ENCODE data around the gene RBM6. TPM values are rescaled to one million over a fixed set of nuclear protein-coding genes. Genes with fewer than 3 reads are reported as not detected.
"Not testable (repeated sequence)": the region's sequence is repeated elsewhere in the genome, so short reads cannot be mapped to it uniquely, and the experiment has no call there.

RBM6 gene
- total RNA-seq, 1 experiment from 2014 or later, result 36.5 TPM

GRCh38 chr3:49955636-49956035 is 15.7 kb downstream of the RBM6 start:
- DNase-seq (ENCODE audit: low spot score), result no peak
- in situ Hi-C loops (cut with HindIII; ENCODE audit: low sequenced_read_pairs), result no loop called here

- no peak for DNase-seq (ENCODE audit: low spot score)
Observed at GRCh38 chr3:49966233-49966942, 26.4 kb downstream of the RBM6 start.

DNA sequence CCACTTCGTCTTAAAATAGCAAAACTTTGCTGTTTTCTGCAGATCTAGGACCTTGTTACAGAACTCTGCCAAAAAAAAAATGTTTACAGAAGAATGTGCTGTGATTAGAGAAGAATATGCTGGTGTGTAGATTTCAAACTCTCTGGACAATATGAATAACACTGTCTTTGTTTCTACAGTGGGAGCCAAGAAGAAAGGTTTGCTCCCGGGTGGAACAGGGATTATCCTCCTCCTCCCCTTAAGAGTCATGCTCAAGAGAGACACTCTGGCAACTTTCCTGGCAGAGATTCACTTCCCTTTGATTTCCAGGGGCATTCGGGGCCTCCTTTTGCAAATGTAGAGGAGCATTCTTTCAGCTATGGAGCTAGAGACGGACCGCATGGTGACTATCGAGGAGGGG is 27.3 kb downstream of the RBM6 start:
- no peak for DNase-seq (ENCODE audit: low spot score)
- in situ Hi-C loops (cut with HindIII; ENCODE audit: low sequenced_read_pairs), result no loop called here

More at GRCh38 chr3:49966233-49966942, 26.4 kb downstream of the RBM6 start:
- in situ Hi-C loops (cut with HindIII; ENCODE audit: low sequenced_read_pairs), result no loop called here

DNA sequence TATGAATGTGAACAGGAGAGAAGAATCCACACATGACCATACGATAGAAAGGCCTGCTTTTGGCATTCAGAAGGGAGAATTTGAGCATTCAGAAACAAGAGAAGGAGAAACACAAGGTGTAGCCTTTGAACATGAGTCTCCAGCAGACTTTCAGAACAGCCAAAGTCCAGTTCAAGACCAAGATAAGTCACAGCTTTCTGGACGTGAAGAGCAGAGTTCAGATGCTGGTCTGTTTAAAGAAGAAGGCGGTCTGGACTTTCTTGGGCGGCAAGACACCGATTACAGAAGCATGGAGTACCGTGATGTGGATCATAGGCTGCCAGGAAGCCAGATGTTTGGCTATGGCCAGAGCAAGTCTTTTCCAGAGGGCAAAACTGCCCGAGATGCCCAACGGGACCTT is 28.4 kb downstream of the RBM6 start:
- in situ Hi-C loops (cut with HindIII; ENCODE audit: low sequenced_read_pairs), result no loop called here
- no peak for DNase-seq (ENCODE audit: low spot score)

- no peak for DNase-seq (ENCODE audit: low spot score)
- in situ Hi-C loops (cut with HindIII; ENCODE audit: low sequenced_read_pairs), result no loop called here
Observed at GRCh38 chr3:49972656-49973055, 32.7 kb downstream of the RBM6 start.

DNA sequence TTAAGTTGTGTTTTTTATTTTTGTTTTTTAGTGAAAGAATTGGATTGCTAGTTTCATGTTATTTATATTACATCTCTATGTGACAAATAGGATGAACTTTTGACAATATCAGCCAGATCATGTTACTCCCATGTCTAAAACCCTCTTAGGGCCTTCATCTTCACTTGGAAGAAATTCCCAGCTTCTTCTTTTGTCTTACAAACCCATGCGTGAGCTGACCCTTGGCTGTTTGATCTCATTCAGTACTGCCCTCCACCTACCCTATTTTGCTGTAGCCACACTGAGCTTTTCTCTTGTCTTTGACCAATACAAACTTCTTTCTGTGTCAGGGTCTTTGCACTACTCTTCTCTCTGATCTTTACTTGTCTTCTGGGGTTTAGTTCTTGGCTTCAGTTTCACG is 37.0 kb downstream of the RBM6 start:
- no peak for DNase-seq (ENCODE audit: low spot score)
- in situ Hi-C loops (cut with HindIII; ENCODE audit: low sequenced_read_pairs), result no loop called here

DNA sequence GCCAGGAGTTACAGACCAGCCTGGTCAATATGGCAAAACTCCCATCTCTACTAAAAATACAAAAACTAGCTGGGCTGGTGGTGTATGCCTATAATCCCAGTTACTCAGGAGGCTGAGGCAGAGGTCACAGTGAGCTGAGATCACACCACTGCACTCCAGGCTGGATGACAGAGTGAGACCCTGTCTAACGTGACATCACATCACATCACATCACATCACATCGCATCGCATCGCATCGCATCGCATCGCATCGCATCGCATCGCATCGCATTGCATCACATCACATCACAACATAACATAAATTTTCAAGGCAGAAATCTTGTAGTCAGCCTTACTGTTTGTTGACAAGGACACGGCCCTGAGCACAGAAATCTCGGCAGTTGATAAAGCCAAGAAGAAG is 44.4 kb downstream of the RBM6 start:
- no peak for DNase-seq (ENCODE audit: low spot score)
- in situ Hi-C loops (cut with HindIII; ENCODE audit: low sequenced_read_pairs), result no loop called here

DNA sequence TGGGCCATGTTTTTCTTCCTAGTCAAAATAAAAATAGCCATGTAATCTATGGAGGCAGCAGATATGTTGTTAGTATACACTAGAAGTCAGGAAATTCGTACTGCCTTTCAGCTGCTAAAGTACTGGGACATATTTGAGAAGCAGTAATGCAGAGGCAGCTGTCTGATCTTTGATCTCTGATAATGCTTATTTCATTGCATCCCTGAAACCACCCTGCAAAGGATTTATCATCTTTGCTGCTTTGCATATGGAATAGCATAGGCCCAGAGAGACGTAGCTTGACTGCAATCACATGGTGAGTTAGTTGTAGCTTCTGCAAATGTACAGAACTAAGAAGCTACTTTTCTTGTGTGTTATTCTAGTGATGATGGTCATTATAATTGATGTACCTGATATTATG is 52.4 kb downstream of the RBM6 start:
- in situ Hi-C loops (cut with HindIII; ENCODE audit: low sequenced_read_pairs), result no loop called here
- no peak for DNase-seq (ENCODE audit: low spot score)

DNA sequence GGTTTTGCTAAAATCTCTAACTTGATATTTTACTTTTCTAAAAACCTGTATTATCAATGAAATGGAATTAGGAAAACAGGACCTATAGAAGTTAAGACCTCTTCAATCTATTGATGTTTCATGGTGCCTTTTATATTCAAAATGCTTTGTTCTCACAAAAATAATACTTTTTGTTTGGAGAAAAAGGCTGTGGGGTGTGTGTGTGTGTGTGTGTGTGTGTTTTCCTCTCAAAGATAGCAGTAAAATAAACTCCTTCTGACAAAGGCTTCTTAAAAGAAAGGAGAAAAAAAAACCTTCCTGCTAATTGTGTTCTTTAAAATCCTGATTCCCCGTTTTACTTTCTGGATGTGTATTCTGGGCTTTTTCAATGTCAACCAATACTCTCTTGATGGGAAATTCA is 54.5 kb downstream of the RBM6 start:
- no peak for DNase-seq (ENCODE audit: low spot score)
- in situ Hi-C loops (cut with HindIII; ENCODE audit: low sequenced_read_pairs), result no loop called here

DNA sequence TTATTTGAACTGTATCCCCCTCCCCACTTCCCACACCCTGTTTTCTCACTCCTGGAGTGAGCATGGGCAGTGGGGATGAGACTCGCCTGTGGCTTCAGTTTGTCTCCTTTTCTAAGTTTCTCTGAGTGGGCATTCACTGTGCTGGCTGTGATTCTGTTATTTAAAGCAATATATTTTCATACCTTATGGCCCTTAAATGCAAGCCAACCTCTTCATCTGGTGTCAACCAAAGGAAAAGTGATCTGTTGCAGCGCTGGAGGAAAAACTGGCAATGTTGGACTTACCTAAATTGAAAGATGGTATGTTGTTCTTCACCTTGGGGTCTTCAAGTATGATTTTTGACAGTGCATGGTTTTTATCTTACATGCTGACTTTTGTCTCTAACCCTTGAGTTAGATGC is 56.1 kb downstream of the RBM6 start:
- in situ Hi-C loops (cut with HindIII; ENCODE audit: low sequenced_read_pairs), result no loop called here

GRCh38 chr3:49997862-49998261 is 57.9 kb downstream of the RBM6 start:
- in situ Hi-C loops (cut with HindIII; ENCODE audit: low sequenced_read_pairs), result no loop called here

More for the DNA sequence above, 56.1 kb downstream of the RBM6 start:
- DNase-seq (ENCODE audit: low spot score), result no peak

GRCh38 chr3:49998326-49998725 is 58.4 kb downstream of the RBM6 start:
- DNase-seq (ENCODE audit: low spot score), result no peak
- in situ Hi-C loops (cut with HindIII; ENCODE audit: low sequenced_read_pairs), result no loop called here

More at GRCh38 chr3:49997862-49998261, 57.9 kb downstream of the RBM6 start:
- no peak for DNase-seq (ENCODE audit: low spot score)

DNA sequence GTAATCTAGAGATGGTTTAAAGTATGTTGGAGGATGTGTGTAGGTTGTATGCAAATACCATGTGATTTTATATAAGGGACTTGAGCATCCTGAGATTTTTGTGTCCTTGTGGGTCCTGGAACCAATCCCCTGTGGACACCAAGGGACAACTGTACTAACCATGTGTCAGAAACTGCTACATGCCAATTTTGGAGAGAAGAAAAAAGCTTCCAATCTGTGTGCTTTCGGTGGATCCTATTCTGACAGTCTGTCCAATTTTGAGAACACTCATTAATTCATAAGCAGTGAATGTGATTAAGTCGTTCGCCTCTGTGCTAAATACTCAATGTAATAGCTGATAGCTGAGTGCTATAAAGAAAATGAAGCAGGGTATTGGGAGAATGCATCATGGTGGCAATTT is 61.6 kb downstream of the RBM6 start:
- in situ Hi-C loops (cut with HindIII; ENCODE audit: low sequenced_read_pairs), result no loop called here
- DNase-seq (ENCODE audit: low spot score), result no peak

- in situ Hi-C loops (cut with HindIII; ENCODE audit: low sequenced_read_pairs), result no loop called here
Observed at GRCh38 chr3:50003216-50003615, 63.3 kb downstream of the RBM6 start.

DNA sequence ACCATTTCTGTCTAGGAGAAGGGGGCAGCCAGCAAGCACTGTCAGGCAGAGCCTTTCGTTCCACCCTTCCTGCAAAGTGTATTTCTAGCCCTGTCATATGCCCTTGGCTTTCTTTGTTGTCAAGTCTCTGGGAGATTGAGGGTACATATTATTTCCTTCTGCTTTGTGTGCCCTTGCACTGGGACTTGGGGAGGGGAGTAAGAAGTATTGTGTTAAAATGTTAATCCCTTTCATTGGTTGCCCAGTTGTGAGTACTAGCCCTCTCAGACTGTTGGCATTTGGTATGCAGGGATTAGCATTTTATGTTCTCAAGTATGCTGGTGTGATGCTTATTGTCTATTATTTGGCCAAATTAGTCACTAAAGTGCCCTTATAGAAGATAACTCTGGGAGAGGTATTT is 63.9 kb downstream of the RBM6 start:
- no peak for DNase-seq (ENCODE audit: low spot score)
- in situ Hi-C loops (cut with HindIII; ENCODE audit: low sequenced_read_pairs), result no loop called here

More at GRCh38 chr3:50003216-50003615, 63.3 kb downstream of the RBM6 start:
- DNase-seq (ENCODE audit: low spot score), result no peak

GRCh38 chr3:50008931-50009330 is 69.0 kb downstream of the RBM6 start:
- DNase-seq (ENCODE audit: low spot score), result no peak
- in situ Hi-C loops (cut with HindIII; ENCODE audit: low sequenced_read_pairs), result no loop called here

- no peak for DNase-seq (ENCODE audit: low spot score)
- in situ Hi-C loops (cut with HindIII; ENCODE audit: low sequenced_read_pairs), result no loop called here
Observed at GRCh38 chr3:50010959-50011358, 71.0 kb downstream of the RBM6 start.

GRCh38 chr3:50015918-50016317 is 76.0 kb downstream of the RBM6 start:
- DNase-seq (ENCODE audit: low spot score), result no peak
- in situ Hi-C loops (cut with HindIII; ENCODE audit: low sequenced_read_pairs), result no loop called here

DNA sequence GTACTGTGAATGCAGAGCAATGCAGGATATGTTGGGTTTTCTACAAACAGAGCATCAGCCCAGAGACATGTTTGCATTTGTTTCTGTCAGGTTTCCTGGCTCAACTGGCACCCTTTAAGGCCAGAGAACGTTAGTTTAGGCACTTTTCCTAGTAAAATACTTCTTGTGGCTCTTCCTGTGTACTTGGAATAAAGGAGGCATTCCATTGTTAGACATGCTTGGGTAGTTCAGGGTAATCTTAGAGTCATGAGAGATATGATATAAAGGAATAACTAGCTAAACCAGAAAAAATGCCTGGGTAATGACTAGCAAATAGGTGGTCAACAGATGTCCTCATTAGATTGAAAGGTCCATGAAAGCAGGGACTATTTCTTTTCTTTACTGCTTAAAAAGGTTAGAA is 88.4 kb downstream of the RBM6 start:
- DNase-seq (ENCODE audit: low spot score), result no peak
- in situ Hi-C loops (cut with HindIII; ENCODE audit: low sequenced_read_pairs), result no loop called here

GRCh38 chr3:50031201-50031600 is 91.3 kb downstream of the RBM6 start:
- in situ Hi-C loops (cut with HindIII; ENCODE audit: low sequenced_read_pairs); DNase-seq (ENCODE audit: low spot score): not testable (repeated sequence)

DNA sequence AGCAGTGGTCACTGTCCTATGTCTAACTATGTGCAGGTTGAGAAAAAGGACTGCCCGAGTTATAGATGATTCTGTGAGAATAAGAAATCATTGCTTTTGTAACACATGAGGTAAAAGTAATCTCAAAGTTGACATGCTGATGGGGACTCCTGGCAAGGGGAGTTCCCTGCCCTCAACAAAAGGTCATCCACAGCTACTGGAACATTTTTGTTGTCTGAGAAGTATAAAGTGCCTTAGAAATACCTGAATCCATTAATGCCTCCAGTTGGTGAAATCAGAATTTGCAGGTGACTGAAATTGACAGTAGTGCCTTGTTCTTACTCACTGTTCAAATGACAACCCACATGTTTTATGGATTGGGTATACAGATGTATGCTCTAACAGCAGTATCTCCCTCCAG is 105.0 kb downstream of the RBM6 start:
- no peak for DNase-seq (ENCODE audit: low spot score)
- in situ Hi-C loops (cut with HindIII; ENCODE audit: low sequenced_read_pairs), result no loop called here

Data from G401 (cell line).